Mucosa of gallbladder (tissue), 1 donor: Measurements from ENCODE around the gene ZNF385C. TPM values are rescaled to one million over a fixed set of nuclear protein-coding genes. Genes with fewer than 3 reads are reported as not detected.

Source experiments
- DNase-seq: peaks from one replicate; pipeline ENCODE4 v3.0.0-alpha.2; 2020; ENCODE audit warnings: low spot score
- total RNA-seq: library from RNA; stranded (reverse); gene quantifications from one replicate; pipeline ENCODE4 v1.2.1, GENCODE V29; 2021
- donor health status: DM: no; HTN: no; CAD: no.

ZNF385C gene
- total RNA-seq, 1 donor from 2014 or later: 0.32 TPM

DNA sequence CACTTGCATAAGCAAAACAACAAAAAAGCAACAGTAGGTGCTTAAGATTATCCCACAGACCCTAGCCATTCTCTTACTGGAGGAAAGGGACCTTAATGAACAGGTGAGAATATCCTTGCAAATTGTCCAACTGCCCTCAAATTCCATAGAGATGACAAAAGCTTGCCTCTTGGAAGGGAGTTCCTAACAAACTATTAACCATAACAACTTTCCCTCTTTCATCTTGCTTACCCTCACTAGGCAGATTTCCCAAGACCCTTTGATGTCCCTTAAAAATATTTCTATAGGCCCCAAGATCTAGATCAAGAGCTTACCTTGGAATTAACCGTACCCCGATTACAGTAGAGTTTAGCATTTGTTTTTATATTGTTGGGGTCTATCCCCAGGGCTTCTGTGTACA is 109.9 kb downstream of the ZNF385C start:
- DNase-seq: no peak

DNA sequence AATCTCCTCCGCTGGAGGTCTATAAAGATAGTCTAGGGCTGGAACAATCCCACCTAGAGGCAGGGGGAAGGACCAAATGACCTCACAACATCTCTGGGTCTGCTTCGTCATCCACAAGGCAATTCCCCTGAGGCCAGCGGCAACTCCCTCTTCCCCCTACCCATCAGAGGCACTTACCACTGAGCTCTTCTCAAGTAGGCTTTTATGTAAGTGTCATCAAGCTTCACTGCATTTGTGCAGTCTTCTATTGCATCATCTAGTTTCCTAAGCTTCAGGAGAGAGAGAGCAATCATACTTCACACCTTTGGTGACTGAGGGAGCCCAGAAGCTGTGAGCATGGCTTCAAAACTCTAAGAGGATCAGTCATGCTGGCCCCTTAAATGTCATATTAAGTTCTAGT is 110.6 kb downstream of the ZNF385C start:
- DNase-seq: no peak

DNA sequence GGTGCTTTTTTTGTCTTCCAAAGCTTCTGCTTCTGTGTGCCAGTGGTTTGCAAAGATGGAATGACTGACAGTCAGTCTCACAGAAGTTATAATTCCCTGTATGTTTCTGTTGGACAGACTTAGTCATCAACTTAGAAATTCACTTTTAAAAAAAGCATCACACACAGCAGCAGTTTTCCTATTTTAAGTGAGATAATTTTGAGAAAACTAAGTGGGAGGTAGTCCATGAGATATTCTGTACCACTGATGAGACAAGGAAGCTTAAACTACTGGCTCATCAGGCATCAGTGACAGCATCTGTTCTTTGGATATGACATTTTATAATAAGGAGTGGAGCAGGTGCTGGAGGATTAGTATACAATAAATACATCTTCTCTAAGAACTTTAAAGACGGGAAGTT is 111.6 kb downstream of the ZNF385C start:
- DNase-seq: no peak

DNA sequence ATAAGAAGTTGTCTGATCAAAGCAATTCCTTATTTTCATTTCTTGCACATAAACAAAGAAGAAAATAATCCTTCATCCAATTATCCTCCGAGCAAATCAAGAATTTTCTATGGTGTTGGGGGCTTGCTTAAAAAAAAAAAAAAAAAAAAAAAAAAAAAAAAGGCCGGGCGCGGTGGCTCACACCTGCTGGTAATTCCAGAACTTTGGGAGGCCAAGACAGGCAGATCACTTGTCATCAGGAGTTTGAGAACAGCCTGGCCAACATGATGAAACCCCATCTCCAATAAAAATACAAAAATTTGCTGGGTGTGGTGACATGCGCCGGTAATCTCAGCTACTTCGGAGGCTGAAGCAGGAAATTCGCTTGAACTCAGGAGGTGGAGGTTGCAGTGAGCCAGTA is 112.4 kb downstream of the ZNF385C start:
- no peak for DNase-seq

DNA sequence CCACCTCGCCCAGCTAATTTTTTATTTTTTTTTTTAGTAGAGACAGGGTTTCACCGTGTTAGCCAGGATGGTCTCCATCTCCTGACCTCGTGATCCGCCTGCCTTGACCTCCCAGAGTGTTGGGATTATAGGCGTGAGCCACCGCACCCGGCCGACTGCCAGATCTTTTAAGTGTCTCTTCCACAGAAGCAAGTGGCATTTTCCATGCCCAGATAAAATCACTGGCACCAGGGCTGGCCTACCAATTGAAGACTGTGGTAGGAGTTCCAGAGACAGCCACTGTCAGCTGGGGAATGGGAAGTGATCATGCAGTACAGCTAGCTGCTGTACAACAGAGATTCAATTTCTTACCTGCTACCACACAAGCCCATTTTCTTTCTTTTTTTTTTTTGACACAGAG is 113.8 kb downstream of the ZNF385C start:
- no peak for DNase-seq

DNA sequence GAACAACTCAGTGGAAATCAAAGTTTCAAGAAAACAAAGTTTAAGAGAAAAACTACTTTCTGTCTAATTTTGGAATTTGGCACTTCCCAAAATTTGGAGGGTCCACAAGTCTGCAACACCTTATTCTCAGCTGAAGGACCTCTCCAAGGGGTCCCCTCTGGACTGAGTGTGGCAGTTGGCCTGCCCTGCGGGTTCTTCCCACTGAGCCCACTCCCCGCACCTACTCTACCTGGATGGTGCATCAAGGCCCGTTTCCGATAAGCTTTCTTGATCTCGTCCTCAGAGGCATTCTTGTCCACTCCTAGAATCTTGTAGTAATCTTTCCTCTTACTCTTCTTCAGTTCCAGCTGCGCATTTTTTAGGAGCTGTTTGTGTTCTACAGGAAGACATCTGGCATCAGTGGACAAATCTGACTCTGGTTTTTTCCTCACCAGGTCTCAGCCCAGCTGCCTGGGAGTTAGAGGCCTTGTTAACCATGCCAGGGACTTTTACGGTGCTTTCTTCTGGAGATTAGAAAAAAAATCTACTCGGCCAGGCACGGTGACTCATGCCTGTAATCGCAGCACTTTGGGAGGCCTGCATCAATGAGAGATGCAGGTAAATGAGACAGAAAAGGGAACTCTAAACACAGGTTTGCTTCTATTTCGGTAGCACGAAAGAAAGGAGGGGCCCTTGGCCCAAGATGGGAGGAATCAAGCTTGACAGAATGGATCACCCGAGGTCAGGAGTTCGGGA is 116.1 kb downstream of the ZNF385C start:
- no peak for DNase-seq

DNA sequence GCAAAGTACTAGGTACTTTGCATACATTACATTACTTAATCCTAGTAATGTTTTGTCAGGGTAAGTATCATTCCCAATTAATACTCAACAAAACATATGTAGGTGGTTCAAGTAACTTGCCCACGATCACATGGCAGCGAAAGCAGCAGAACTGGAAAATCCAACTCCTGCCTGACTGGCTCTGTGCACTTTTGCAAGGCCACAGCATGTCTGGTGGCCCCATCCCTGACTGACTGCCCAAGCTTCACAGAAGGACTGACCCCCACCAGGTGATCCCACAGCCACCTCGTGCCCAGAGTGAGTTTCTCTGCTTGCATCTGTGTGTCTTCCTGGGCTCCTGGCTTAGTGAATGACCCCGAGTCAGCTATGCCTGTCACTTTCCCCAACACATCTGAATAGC is 120.3 kb downstream of the ZNF385C start:
- DNase-seq: no peak

DNA sequence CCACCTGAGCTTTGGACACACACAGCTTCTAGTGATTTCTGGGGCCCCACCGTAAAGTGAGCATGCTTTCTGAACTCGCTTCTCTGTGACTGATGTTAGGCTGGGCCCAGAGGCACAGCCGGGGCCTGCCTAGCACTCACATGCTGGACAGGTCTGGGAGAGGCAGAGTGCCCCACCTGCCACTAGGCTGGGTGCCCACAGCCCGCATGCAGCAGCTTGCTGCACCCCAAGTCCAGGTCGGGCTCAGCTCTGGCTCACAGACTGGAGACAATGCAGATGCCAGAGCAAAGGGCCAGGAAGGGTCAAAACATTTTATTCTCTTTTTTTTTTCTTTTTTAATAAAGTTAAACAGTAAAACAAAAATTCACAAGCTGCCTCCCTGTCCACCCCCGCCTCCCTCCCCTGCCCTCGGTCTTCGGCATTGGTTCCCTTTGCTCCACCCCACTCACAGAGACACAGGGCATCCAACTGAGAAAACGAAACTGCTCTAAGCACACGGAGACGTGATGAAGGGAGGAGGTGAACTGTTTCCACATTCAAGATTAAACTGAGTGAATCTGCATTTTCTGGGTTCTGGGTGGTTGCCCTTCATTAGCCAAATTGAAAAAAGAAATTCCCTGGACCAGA is 122.0 kb downstream of the ZNF385C start:
- no peak for DNase-seq

Other genes starting within 250 kb of the ZNF385C start
- 14.0 TPM for gene KLHL11, start 233.1 kb downstream of the ZNF385C start, total RNA-seq
- gene ACLY, start 179.5 kb downstream of the ZNF385C start, total RNA-seq: 127 TPM
- gene ODAD4, start 167.9 kb downstream of the ZNF385C start, total RNA-seq: 1.6 TPM
- 65.9 TPM for gene CNP, start 131.7 kb downstream of the ZNF385C start, total RNA-seq
- gene DNAJC7, start 81.0 kb downstream of the ZNF385C start, total RNA-seq: 69.8 TPM
- gene NKIRAS2, start 78.4 kb downstream of the ZNF385C start, total RNA-seq: 31.1 TPM
- 1.6 TPM for gene C17orf113, start 47.9 kb downstream of the ZNF385C start, total RNA-seq
- gene DHX58, start 14.2 kb upstream of the ZNF385C start, total RNA-seq: 26.8 TPM
- 58.4 TPM for gene KAT2A, start 22.9 kb upstream of the ZNF385C start, total RNA-seq
- 0.29 TPM for gene HSPB9, start 24.3 kb upstream of the ZNF385C start, total RNA-seq
- 150 TPM for gene RAB5C, start 56.5 kb upstream of the ZNF385C start, total RNA-seq
- 0.06 TPM for gene KCNH4, start 82.7 kb upstream of the ZNF385C start, total RNA-seq
- not detected for gene HCRT, start 87.0 kb upstream of the ZNF385C start, total RNA-seq
- gene GHDC, start 96.0 kb upstream of the ZNF385C start, total RNA-seq: 34.4 TPM
- gene STAT5B, start 177.9 kb upstream of the ZNF385C start, total RNA-seq: 61.7 TPM
- gene STAT5A, start 190.0 kb upstream of the ZNF385C start, total RNA-seq: 30.8 TPM